Erythroblast (primary cell): ENCODE measurements around the gene MAIP1.
A peak's percentile ranks its signal among the peaks of the same experiment; 100 is the strongest.

ENCODE experiments used
- DNase-seq, 2 experiments: peaks; one replicate each; lab custom pipeline; 2025; lab: John Stamatoyannopoulos, UW
- GATA1 ChIP-seq: IDR thresholded peaks from 2 replicates; pipeline ENCODE4 v1.6.1; 2011; ENCODE audit warnings: low read depth, mild to moderate bottlenecking, control low read depth, low read length, moderate library complexity
- POLR2A ChIP-seq: IDR thresholded peaks from 2 replicates; pipeline ENCODE4 v1.6.1; 2011; ENCODE audit warnings: mild to moderate bottlenecking, low read length

The MAIP1 gene

GRCh38 chr2:199987586-199987985 lies 32.2 kb downstream of the MAIP1 start:
- TF ChIP-seq GATA1: no peak
- no peak for TF ChIP-seq POLR2A
- DNase-seq: peak; percentile 49 to 86

- DNase-seq: peak; percentile 34 to 83
- TF ChIP-seq POLR2A: no peak
- no peak for TF ChIP-seq GATA1
Observed at GRCh38 chr2:199988151-199988550, 32.8 kb downstream of the MAIP1 start.

- no peak for TF ChIP-seq GATA1
- peak; percentile 9 to 29 for DNase-seq
Observed at GRCh38 chr2:199989822-199990221, 34.4 kb downstream of the MAIP1 start.

GRCh38 chr2:199991691-199992090 lies 36.3 kb downstream of the MAIP1 start:
- DNase-seq: no peak
- TF ChIP-seq GATA1 (no peak), POLR2A (no peak)

GRCh38 chr2:199992296-199992695 lies 36.9 kb downstream of the MAIP1 start:
- no peak for DNase-seq
- TF ChIP-seq GATA1 (no peak), POLR2A (no peak)

DNA sequence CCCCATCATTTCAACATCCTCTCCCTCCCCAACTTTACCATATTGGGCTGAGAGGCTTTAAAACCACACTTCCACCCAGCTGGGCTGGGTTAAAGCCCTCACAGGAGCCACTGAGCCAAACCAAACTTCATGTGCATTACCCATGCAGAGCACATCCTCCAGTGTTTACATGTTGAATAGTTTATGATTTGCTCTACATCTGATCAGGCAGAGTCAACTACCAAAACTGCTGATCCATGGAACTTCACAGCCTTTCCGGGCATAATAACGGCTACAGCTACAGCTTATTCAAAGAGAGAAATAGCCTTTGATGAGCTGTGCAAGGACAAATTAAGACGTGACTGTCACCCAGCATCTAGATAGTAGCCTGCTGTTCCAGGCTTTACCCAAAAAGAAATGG lies 39.0 kb downstream of the MAIP1 start:
- DNase-seq: no peak
- TF ChIP-seq GATA1: no peak
- TF ChIP-seq POLR2A: no peak

DNA sequence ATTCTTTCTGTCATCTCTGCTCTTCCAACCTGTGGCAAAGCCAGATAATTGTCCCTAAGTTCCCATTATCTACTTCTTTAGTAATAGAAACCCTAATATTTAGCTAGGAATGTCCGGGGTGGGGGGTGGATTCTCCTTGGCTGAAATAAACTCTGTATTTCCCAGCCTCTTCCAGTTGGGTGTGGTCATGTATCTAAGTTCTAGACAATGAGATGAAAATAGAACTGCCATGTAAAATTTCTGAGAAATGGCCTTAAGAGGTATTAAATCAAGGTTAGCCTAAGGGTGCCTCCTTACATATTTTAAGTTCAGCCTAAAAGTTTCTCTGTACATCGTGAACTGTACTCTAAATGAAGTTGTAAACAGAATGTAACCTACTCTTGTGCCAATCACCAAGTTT lies 39.5 kb downstream of the MAIP1 start:
- no peak for TF ChIP-seq POLR2A
- TF ChIP-seq GATA1: no peak
- no peak for DNase-seq

GRCh38 chr2:199997296-199997695 lies 41.9 kb downstream of the MAIP1 start:
- DNase-seq: no peak
- no peak for TF ChIP-seq POLR2A
- no peak for TF ChIP-seq GATA1

GRCh38 chr2:199999166-199999565 lies 43.8 kb downstream of the MAIP1 start:
- TF ChIP-seq POLR2A: no peak
- TF ChIP-seq GATA1: no peak
- DNase-seq: no peak

GRCh38 chr2:200000444-200001163 lies 45.2 kb downstream of the MAIP1 start:
- DNase-seq: no peak
- TF ChIP-seq GATA1 (no peak), POLR2A (no peak)

DNA sequence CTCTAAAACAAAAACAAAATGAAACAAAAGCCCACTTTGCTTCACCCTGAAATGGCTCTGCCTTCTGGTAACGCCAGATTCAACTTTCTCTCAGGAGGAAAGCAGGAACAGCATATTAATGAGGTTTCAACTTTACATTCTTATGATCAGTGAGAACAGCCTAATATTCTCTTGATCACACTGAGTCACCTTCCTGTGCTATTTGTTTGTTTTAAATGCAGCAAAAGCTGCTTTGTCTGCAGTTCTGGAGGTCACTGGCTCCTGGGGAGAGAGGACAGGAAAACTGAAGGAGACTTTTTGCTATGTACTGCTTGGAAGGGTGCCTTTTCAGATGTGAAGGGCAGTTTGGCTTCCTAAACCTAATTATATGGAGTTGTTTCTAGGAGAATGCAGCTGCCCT lies 48.1 kb downstream of the MAIP1 start:
- no peak for DNase-seq
- TF ChIP-seq GATA1 (no peak), POLR2A (no peak)

- no peak for DNase-seq
- no peak for TF ChIP-seq GATA1
- no peak for TF ChIP-seq POLR2A
Observed at GRCh38 chr2:200005675-200006074, 50.3 kb downstream of the MAIP1 start.

GRCh38 chr2:200007306-200007705 lies 51.9 kb downstream of the MAIP1 start:
- TF ChIP-seq GATA1: no peak
- TF ChIP-seq POLR2A: no peak
- DNase-seq: no peak

DNA sequence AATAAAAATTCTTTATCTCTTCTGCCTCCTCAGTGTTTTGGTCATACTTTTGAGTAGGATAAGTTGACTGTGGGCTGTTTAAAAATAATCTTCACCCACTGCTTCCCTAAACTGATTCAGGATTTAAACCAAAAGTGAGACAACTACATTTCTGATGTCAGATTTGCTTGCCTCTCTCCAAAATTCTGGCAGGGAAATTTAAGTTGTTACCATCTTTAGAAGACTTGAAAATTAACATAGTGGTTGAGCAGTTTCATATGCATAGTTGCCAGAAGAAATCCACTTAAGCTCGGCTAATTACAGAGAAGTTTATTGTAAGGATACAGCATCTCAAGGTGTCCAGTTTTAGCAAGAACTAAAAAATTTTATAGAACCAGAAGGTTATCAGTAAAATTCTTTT lies 57.0 kb downstream of the MAIP1 start:
- no peak for DNase-seq
- TF ChIP-seq POLR2A: no peak
- no peak for TF ChIP-seq GATA1
